LNCAP (cell line): ENCODE results near the gene TSR3.

Experiments
- CTCF ChIP-seq: fragments of 450-650 bp; IDR thresholded peaks from 2 replicates; pipeline ENCODE4 v1.5.1; 2017; ENCODE audit warnings: mild to moderate bottlenecking

TSR3 gene

GRCh38 chr16:1309888-1310831 lies 41.5 kb downstream of the TSR3 start:
- no peak for TF ChIP-seq CTCF

GRCh38 chr16:1308977-1309885 lies 42.4 kb downstream of the TSR3 start, which contains the start of gene UBE2I:
TSS of gene UBE2I (plus strand) at chr16:1309636. CDS start at chr16:1314031, 4,395 bp downstream.
- no peak for TF ChIP-seq CTCF

GRCh38 chr16:1308036-1308976 lies 43.4 kb downstream of the TSR3 start:
- no peak for TF ChIP-seq CTCF

GRCh38 chr16:1306334-1306733 lies 45.3 kb downstream of the TSR3 start:
- TF ChIP-seq CTCF = no peak

GRCh38 chr16:1305823-1306222 lies 45.9 kb downstream of the TSR3 start:
- no peak for TF ChIP-seq CTCF

GRCh38 chr16:1301562-1301961 lies 50.1 kb downstream of the TSR3 start:
- TF ChIP-seq CTCF = no peak
